Endometrial microvascular endothelial cells (primary cell): Measurements from ENCODE around the gene MAP4K4. TPM values are rescaled to one million over a fixed set of nuclear protein-coding genes. Genes with fewer than 3 reads are reported as not detected.

Source experiments
- in situ Hi-C: cut with HindIII; loops from 2 replicates; pipeline ENCODE4 v1.10.0; 2017; ENCODE audit warnings: low sequenced_read_pairs, low pct_unique_long_range_greater_than_20kb; ENCODE audit errors: inconsistent ontology term
- total RNA-seq: library from RNA; depleted of rRNA; stranded (reverse); fragments of >200 nt; gene quantifications from one replicate; pipeline ENCODE4 v1.2.3, GENCODE V29; 2015; ENCODE audit errors: inconsistent ontology term

MAP4K4 gene
- total RNA-seq, 1 donor from 2014 or later = 109 TPM

GRCh38 chr2:101820519-101820918 lies 123.0 kb downstream of the MAP4K4 start:
- in situ Hi-C loops = no loop called here

- in situ Hi-C loops = no loop called here
Measured at GRCh38 chr2:101821059-101821805, 123.7 kb downstream of the MAP4K4 start.

GRCh38 chr2:101821828-101822458 lies 124.4 kb downstream of the MAP4K4 start:
- in situ Hi-C loops = no loop called here

- in situ Hi-C loops = no loop called here
Measured at GRCh38 chr2:101823347-101823791, 125.9 kb downstream of the MAP4K4 start.

- in situ Hi-C loops = no loop called here
Measured at GRCh38 chr2:101823859-101824258, 126.4 kb downstream of the MAP4K4 start.

GRCh38 chr2:101826716-101827115 lies 129.2 kb downstream of the MAP4K4 start:
- in situ Hi-C loops = no loop called here

GRCh38 chr2:101827246-101827645 lies 129.7 kb downstream of the MAP4K4 start:
- in situ Hi-C loops = no loop called here

- in situ Hi-C loops = no loop called here
Measured at GRCh38 chr2:101828257-101828656, 130.8 kb downstream of the MAP4K4 start.

GRCh38 chr2:101828673-101829334 lies 131.3 kb downstream of the MAP4K4 start:
- in situ Hi-C loops = no loop called here

GRCh38 chr2:101829429-101829828 lies 131.9 kb downstream of the MAP4K4 start:
- in situ Hi-C loops = no loop called here

- in situ Hi-C loops = no loop called here
Measured at GRCh38 chr2:101830146-101830545, 132.6 kb downstream of the MAP4K4 start.

GRCh38 chr2:101830555-101830954 lies 133.0 kb downstream of the MAP4K4 start:
- in situ Hi-C loops = no loop called here

- in situ Hi-C loops = no loop called here
Measured at GRCh38 chr2:101831351-101831865, 133.9 kb downstream of the MAP4K4 start.

- in situ Hi-C loops = no loop called here
Measured at GRCh38 chr2:101832114-101832513, 134.6 kb downstream of the MAP4K4 start.

- in situ Hi-C loops = no loop called here
Measured at GRCh38 chr2:101833890-101834523, 136.5 kb downstream of the MAP4K4 start.

GRCh38 chr2:101837354-101837753 lies 139.8 kb downstream of the MAP4K4 start:
- in situ Hi-C loops = no loop called here

- in situ Hi-C loops = no loop called here
Measured at GRCh38 chr2:101841679-101842327, 144.3 kb downstream of the MAP4K4 start.

- in situ Hi-C loops = no loop called here
Measured at GRCh38 chr2:101842471-101842870, 145.0 kb downstream of the MAP4K4 start.

GRCh38 chr2:101843048-101843447 lies 145.5 kb downstream of the MAP4K4 start:
- in situ Hi-C loops = no loop called here
